Esophagus squamous epithelium (tissue), 5 donors: ENCODE measurements around the gene IGF1. TPM values are rescaled to one million over a fixed set of nuclear protein-coding genes. Genes with fewer than 3 reads are reported as not detected.

Source experiments
- DNase-seq: peaks from one replicate; lab custom pipeline; 2025; lab: John Stamatoyannopoulos, UW
- H3K27ac ChIP-seq, 4 donors: fragments of 200-600 bp; sonication (generic); one replicate each; pipeline ENCODE4 v1.5.1; 2016 to 2019; ENCODE audit warnings: mild to moderate bottlenecking in 1 of 4
- H3K27me3 ChIP-seq, 4 donors: fragments of 200-600 bp; sonication (generic); 1 replicate in 3 of 4; 2 replicates in 1 of 4; pipeline versions ENCODE4 v1.5.1 to v1.6.0; 2017 to 2021; ENCODE audit warnings: antibody characterized with exemption in 1 of 4
- H3K36me3 ChIP-seq, 3 donors: fragments of 200-600 bp; sonication (generic); one replicate each; pipeline ENCODE4 v1.5.1; 2016 to 2019
- H3K4me1 ChIP-seq, 3 donors: fragments of 200-600 bp; sonication (generic); one replicate each; pipeline ENCODE4 v1.5.1; 2017 to 2019
- H3K4me3 ChIP-seq, 4 donors: fragments of 200-600 bp; sonication (generic); 1 replicate in 3 of 4; 2 replicates in 1 of 4; pipeline ENCODE4 v1.5.1; 2016 to 2019; ENCODE audit warnings: mild to moderate bottlenecking in 2 of 4, moderate library complexity in 1 of 4
- H3K9me3 ChIP-seq, 3 donors: fragments of 200-600 bp; sonication (generic); one replicate each; pipeline ENCODE4 v1.5.1; 2016 to 2019
- CTCF ChIP-seq, 6 experiments: fragments of 450-650 bp in 4 of 6; fragments of 200-600 bp in 2 of 6; sonication (generic) in 2 of 6; IDR thresholded peaks; one replicate each; pipeline ENCODE4 v1.5.1; 2016 to 2019; ENCODE audit warnings: antibody characterized with exemption in 6 of 6, mild to moderate bottlenecking in 4 of 6, moderate library complexity in 4 of 6
- POLR2A ChIP-seq, 4 donors: fragments of 450-650 bp; IDR thresholded peaks; one replicate each; pipeline ENCODE4 v1.6.1; 2017; ENCODE audit warnings: antibody characterized with exemption in 4 of 4, mild to moderate bottlenecking in 4 of 4, moderate library complexity in 3 of 4
- WGBS, 2 donors: methylation state at CpG; one replicate each; pipeline ENCODE4 v1.1.5; 2018; 5-methylcytosine and 5-hydroxymethylcytosine counted together
- intact Hi-C: fragments of 100-400 bp; cut with DNase I; formaldehyde crosslinking; loops from one replicate; pipeline ENCODE4 v1.15.0; 2022
- total RNA-seq, 4 donors: library from RNA; depleted of rRNA; stranded (reverse); fragments of >200 nt; gene quantifications; one replicate each; pipeline ENCODE4 v1.1.0, GENCODE V29; 2016
- donor health status: DM: yes; HTN: yes; CAD: no.

The IGF1 gene
- total RNA-seq, 4 donors from 2014 or later = 0.23 to 36.3 (median 5.6) TPM

GRCh38 chr12:102419094-102419764 is 61.1 kb downstream of the IGF1 start:
- no peak overlapping the region for H3K4me3 ChIP-seq
- no peak overlapping the region for H3K27ac ChIP-seq
- no peak for DNase-seq
- TF ChIP-seq POLR2A (IDR thresholded peaks at IDR 0.05) = no peak
- TF ChIP-seq CTCF (IDR thresholded peaks at IDR 0.05) = no peak
- no peaks in the 10 kb centered on the region for H3K27me3 ChIP-seq
- H3K4me1 ChIP-seq = no peaks in the 10 kb centered on the region
- no peaks in the 10 kb centered on the region for H3K36me3 ChIP-seq
- H3K9me3 ChIP-seq = no peaks in the 10 kb centered on the region
- WGBS, 2 donors = 93 to 97% methylated on average over 11 of the region's 11 CpGs
- intact Hi-C loops = no loop called here

GRCh38 chr12:102417055-102417454 is 63.3 kb downstream of the IGF1 start:
- H3K4me1 ChIP-seq = no peaks in the 10 kb centered on the region
- H3K36me3 ChIP-seq = no peaks in the 10 kb centered on the region
- no peaks in the 10 kb centered on the region for H3K9me3 ChIP-seq
- H3K27ac ChIP-seq = no peak overlapping the region
- WGBS, 2 donors = 70 to 92% methylated on average over 2 of the region's 2 CpGs
- intact Hi-C loops = no loop called here
- no peak overlapping the region for H3K4me3 ChIP-seq
- no peak for DNase-seq
- no peak for TF ChIP-seq POLR2A (IDR thresholded peaks at IDR 0.05)
- H3K27me3 ChIP-seq = no peaks in the 10 kb centered on the region

- H3K27ac ChIP-seq = no peak overlapping the region
- intact Hi-C loops = no loop called here
- H3K36me3 ChIP-seq = no peaks in the 10 kb centered on the region
- 71 to 100% methylated on average over 1 of the region's 1 CpG for WGBS, 2 donors
- no peaks in the 10 kb centered on the region for H3K9me3 ChIP-seq
- no peak for TF ChIP-seq POLR2A (IDR thresholded peaks at IDR 0.05)
- no peak for TF ChIP-seq CTCF (IDR thresholded peaks at IDR 0.05)
- H3K4me3 ChIP-seq = no peak overlapping the region
- H3K4me1 ChIP-seq = peaks cover 0 to 5% (median 0%) of the 10 kb centered on the region in 3 donors
- no peaks in the 10 kb centered on the region for H3K27me3 ChIP-seq
- DNase-seq = no peak
Measured at GRCh38 chr12:102415515-102415914, 64.8 kb downstream of the IGF1 start.

GRCh38 chr12:102413396-102413795 is 67.0 kb downstream of the IGF1 start:
- TF ChIP-seq CTCF (IDR thresholded peaks at IDR 0.05) (no peak), POLR2A (IDR thresholded peaks at IDR 0.05) (no peak)
- no peak for DNase-seq
- no peaks in the 10 kb centered on the region for H3K9me3 ChIP-seq
- intact Hi-C loops = no loop called here
- 72 to 83% methylated on average over 5 of the region's 5 CpGs for WGBS, 2 donors
- no peak overlapping the region for H3K27ac ChIP-seq
- H3K4me3 ChIP-seq = no peak overlapping the region
- peaks cover 0 to 10% (median 0%) of the 10 kb centered on the region in 3 donors for H3K4me1 ChIP-seq
- H3K27me3 ChIP-seq = no peaks in the 10 kb centered on the region
- H3K36me3 ChIP-seq = no peaks in the 10 kb centered on the region

- intact Hi-C loops = no loop called here
- Histone ChIP-seq H3K27me3 (no peaks in the 10 kb centered on the region), H3K27ac (no peak overlapping the region), H3K9me3 (no peaks in the 10 kb centered on the region), H3K36me3 (no peaks in the 10 kb centered on the region), H3K4me1 (peaks cover 0 to 22% (median 0%) of the 10 kb centered on the region in 3 donors), H3K4me3 (no peak overlapping the region)
- no peak for DNase-seq
- TF ChIP-seq POLR2A (IDR thresholded peaks at IDR 0.05) (no peak), CTCF (IDR thresholded peaks at IDR 0.05) (no peak)
Measured at GRCh38 chr12:102410511-102410910, 69.9 kb downstream of the IGF1 start.
